Thymus (tissue), 11 donors: ENCODE data around the gene MCUR1. TPM values are rescaled to one million over a fixed set of nuclear protein-coding genes. Genes with fewer than 3 reads are reported as not detected.

Experiments used
- DNase-seq, 9 donors: peaks; one replicate each; pipeline ENCODE4 v3.0.0-alpha.2; 2013; ENCODE audit warnings: low spot score in 9 of 9, low read depth in 6 of 9, missing footprints in 1 of 9
- H3K27ac ChIP-seq, 2 donors: one replicate each; pipeline ENCODE4 v1.5.1; 2013; ENCODE audit warnings: control low read depth in 1 of 2, low read depth in 1 of 2, low read length in 1 of 2, mild to moderate bottlenecking in 1 of 2, moderate library complexity in 1 of 2
- H3K27me3 ChIP-seq, 2 donors: one replicate each; pipeline ENCODE4 v1.5.1; 2013; ENCODE audit warnings: low read length in 1 of 2; ENCODE audit not compliant: control insufficient read depth in 2 of 2, insufficient read depth in 1 of 2
- H3K36me3 ChIP-seq, 2 donors: one replicate each; pipeline ENCODE4 v1.5.1; 2013; ENCODE audit warnings: low read length in 1 of 2, mild to moderate bottlenecking in 1 of 2, moderate library complexity in 1 of 2; ENCODE audit not compliant: control insufficient read depth in 2 of 2, insufficient read depth in 2 of 2
- H3K4me1 ChIP-seq, 2 donors: one replicate each; pipeline ENCODE4 v1.5.1; 2013; ENCODE audit warnings: low read length in 2 of 2; ENCODE audit not compliant: control insufficient read depth in 2 of 2, insufficient read depth in 2 of 2
- H3K4me3 ChIP-seq, 2 donors: one replicate each; pipeline ENCODE4 v1.5.1; 2013; ENCODE audit warnings: low read length in 2 of 2, control low read depth in 1 of 2, mild to moderate bottlenecking in 1 of 2
- H3K9me3 ChIP-seq, 2 donors: one replicate each; pipeline ENCODE4 v1.5.1; 2013; ENCODE audit warnings: low read length in 1 of 2, mild to moderate bottlenecking in 1 of 2; ENCODE audit not compliant: control insufficient read depth in 2 of 2, insufficient read depth in 1 of 2
- WGBS: extraction: QIAGEN DNeasy Blood & Tissue Kit; methylation state at CpG from one replicate; pipeline ENCODE4 v1.1.7; 2013; 5-methylcytosine and 5-hydroxymethylcytosine counted together
- polyA plus RNA-seq: library from polyadenylated mRNA; stranded (reverse); fragments of 200-250 nt; gene quantifications from one replicate; pipeline ENCODE4 v1.2.3, GENCODE V29; 2013
- total RNA-seq: library from RNA; stranded (reverse); fragments of 120-200 nt; gene quantifications from one replicate; pipeline ENCODE4 v1.2.4, GENCODE V29; 2013
- donor health status: healthy.

Gene MCUR1
- total and polyA plus RNA-seq, 2 donors = 15.0 to 17.2 TPM

DNA sequence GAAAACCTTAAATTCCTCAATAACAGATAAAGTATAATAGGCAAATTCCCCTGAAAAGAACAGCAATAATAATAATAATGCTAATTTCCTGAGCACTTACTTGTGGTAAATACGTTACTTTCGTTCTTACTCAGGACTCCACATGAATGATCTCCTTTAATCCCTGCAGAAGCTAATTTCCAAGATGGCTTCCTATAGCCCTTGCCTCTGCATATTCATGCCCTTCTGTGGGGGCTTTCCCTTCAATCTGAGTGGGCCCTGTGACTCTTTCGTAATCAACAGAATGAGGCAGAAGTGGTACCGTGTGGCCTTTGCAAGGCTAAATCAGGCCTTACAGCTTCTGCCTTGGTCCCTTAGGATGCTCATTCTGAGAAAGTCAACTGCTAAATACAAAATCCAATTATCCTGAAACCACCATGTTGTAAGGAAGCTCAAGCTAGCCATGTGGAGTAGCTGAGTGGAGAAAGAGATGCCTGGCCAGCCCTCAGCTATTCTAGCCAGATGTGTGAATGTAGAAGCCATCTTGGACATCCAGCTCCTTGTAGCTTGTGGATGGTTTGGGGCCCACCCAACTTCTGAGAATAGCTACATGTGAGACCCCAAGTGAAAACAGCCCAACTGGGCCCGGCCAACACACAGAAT is 50.5 kb downstream of the MCUR1 start:
- Histone ChIP-seq H3K27me3 (peaks cover 0 to 3% of the 10 kb centered on the region in 2 donors), H3K4me1 (peaks cover 12 to 34% of the 10 kb centered on the region in 2 donors), H3K4me3 (no peak overlapping the region), H3K36me3 (no peaks in the 10 kb centered on the region), H3K27ac (no peak overlapping the region), H3K9me3 (no peaks in the 10 kb centered on the region)
- DNase-seq = no peak
- WGBS = 97% methylated on average over 5 of the region's 5 CpGs

DNA sequence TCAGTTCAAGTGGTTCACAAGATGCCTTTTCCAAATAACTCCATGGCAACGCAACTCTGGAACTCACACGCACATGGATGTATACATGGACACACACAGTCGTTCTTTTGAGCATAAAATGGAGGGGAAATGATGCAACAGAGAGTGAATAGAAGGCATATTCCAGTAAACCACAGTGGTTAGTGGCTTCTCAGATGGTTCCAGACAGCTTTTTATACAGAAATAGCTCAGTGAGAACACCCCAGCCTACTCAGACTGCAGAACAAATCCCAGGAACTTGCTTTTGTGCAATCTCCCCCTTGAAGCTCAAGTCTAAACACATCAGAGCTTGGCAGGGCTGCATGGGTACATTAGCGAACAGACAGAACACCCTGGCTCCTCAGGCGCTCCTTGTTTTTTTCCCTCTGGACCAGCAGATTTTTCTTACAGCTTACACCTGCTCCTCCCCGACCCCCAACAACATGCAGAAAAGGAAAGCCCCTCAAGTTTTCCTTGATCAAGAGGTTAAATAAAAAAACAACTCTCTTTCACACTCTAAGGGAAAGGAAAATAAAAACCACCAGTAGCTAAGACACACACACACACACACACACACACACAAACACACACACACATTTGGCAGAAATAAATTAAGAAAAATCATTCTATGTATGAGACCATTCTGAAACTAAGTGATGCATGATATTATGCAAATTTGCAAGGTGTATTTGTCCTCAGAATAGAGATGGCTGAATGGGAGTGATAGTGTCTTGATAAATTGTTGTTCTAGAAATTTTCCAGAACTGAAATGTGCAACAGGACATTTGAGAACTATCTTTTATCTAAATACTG is 51.5 kb downstream of the MCUR1 start:
- H3K4me3 ChIP-seq = no peak overlapping the region
- no peaks in the 10 kb centered on the region for H3K9me3 ChIP-seq
- peak overlapping the region in 1 of 2 donors; percentile 6 for H3K27ac ChIP-seq
- peaks cover 0 to 3% of the 10 kb centered on the region in 2 donors for H3K27me3 ChIP-seq
- no peaks in the 10 kb centered on the region for H3K36me3 ChIP-seq
- 12% methylated on average over 6 of the region's 6 CpGs for WGBS
- H3K4me1 ChIP-seq = peaks cover 12 to 34% of the 10 kb centered on the region in 2 donors
- DNase-seq = peak in 8 of 9 donors; percentile 26 to 79 (median 44)

- no peaks in the 10 kb centered on the region for H3K36me3 ChIP-seq
- no peaks in the 10 kb centered on the region for H3K27me3 ChIP-seq
- DNase-seq = no peak
- 97% methylated on average over 6 of the region's 6 CpGs for WGBS
- H3K27ac ChIP-seq = no peak overlapping the region
- H3K9me3 ChIP-seq = no peaks in the 10 kb centered on the region
- no peak overlapping the region for H3K4me3 ChIP-seq
- peaks cover 6 to 22% of the 10 kb centered on the region in 2 donors for H3K4me1 ChIP-seq
These were observed 52.9 kb downstream of the MCUR1 start for GRCh38 chr6:13761361-13762036.

GRCh38 chr6:13760307-13761304 is 53.8 kb downstream of the MCUR1 start:
- peaks cover 6 to 16% of the 10 kb centered on the region in 2 donors for H3K4me1 ChIP-seq
- 96% methylated on average over 11 of the region's 11 CpGs for WGBS
- H3K36me3 ChIP-seq = no peaks in the 10 kb centered on the region
- H3K27ac ChIP-seq = no peak overlapping the region
- H3K9me3 ChIP-seq = no peaks in the 10 kb centered on the region
- H3K4me3 ChIP-seq = no peak overlapping the region
- no peak for DNase-seq
- no peaks in the 10 kb centered on the region for H3K27me3 ChIP-seq

DNA sequence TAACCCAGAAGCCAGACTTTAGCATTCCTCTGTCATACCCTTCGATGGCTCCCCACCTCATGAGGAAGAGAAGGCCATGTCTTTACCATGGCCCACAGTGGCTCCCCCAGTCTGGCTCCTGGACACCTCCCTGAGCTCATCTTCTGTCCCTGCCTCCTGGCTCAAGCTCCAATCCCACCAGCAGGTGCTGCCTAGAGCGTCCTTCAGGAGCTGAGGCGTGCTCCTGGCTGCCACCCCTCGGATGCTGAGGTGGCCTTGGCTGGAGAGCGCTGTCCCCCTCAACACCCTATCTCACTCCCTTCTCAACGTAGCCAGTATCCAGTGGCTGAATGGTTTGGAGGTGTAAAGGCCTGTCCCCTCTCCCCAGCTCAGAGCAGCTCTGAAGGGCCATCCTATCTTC is 55.3 kb downstream of the MCUR1 start:
- H3K4me1 ChIP-seq = peaks cover 6 to 14% of the 10 kb centered on the region in 2 donors
- H3K27me3 ChIP-seq = no peaks in the 10 kb centered on the region
- no peaks in the 10 kb centered on the region for H3K9me3 ChIP-seq
- no peaks in the 10 kb centered on the region for H3K36me3 ChIP-seq
- 98% methylated on average over 6 of the region's 6 CpGs for WGBS
- H3K4me3 ChIP-seq = no peak overlapping the region
- H3K27ac ChIP-seq = no peak overlapping the region
- DNase-seq = no peak

- no peak for DNase-seq
- no peaks in the 10 kb centered on the region for H3K36me3 ChIP-seq
- no peaks in the 10 kb centered on the region for H3K9me3 ChIP-seq
- no peak overlapping the region for H3K4me3 ChIP-seq
- H3K4me1 ChIP-seq = no peaks in the 10 kb centered on the region
- H3K27ac ChIP-seq = no peak overlapping the region
- WGBS = 98% methylated on average over 2 of the region's 2 CpGs
- no peaks in the 10 kb centered on the region for H3K27me3 ChIP-seq
These were observed 59.7 kb downstream of the MCUR1 start for GRCh38 chr6:13754644-13755043.

DNA sequence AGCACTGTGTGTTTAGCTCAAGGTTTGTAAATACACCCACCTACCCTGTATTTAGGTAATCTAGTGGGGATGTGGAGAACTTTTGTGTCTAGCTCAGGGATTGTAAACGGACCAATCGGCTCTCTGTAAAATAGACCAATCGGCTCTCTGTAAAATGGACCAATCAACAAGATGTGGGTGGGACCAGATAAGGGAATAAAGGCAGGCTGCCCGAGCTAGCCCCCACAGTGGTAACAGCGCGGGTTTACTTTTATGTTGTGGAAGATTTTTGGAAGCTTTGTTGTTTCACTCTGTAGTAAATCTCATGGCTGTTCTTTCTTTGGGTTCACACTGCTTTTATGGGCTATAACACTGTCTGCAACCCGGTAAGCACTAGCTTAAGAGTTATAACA is 70.6 kb downstream of the MCUR1 start:
- DNase-seq = no peak
- H3K27me3 ChIP-seq = no peaks in the 10 kb centered on the region
- no peaks in the 10 kb centered on the region for H3K36me3 ChIP-seq
- H3K4me1 ChIP-seq = no peaks in the 10 kb centered on the region
- no peak overlapping the region for H3K27ac ChIP-seq
- H3K9me3 ChIP-seq = peaks cover 0 to 5% of the 10 kb centered on the region in 2 donors
- H3K4me3 ChIP-seq = no peak overlapping the region
- WGBS = 93% methylated on average over 7 of the region's 7 CpGs

GRCh38 chr6:13742961-13743735 is 71.2 kb downstream of the MCUR1 start:
- H3K4me3 ChIP-seq = peak overlapping the region in 1 of 2 donors; percentile 11
- H3K36me3 ChIP-seq = no peaks in the 10 kb centered on the region
- H3K9me3 ChIP-seq = peaks cover 0 to 5% of the 10 kb centered on the region in 2 donors
- no peak overlapping the region for H3K27ac ChIP-seq
- no peak for DNase-seq
- WGBS = 77% methylated on average over 56 of the region's 56 CpGs
- H3K4me1 ChIP-seq = no peaks in the 10 kb centered on the region
- no peaks in the 10 kb centered on the region for H3K27me3 ChIP-seq
